Neuron (in vitro differentiated cells): ENCODE data around the gene LPP.

ENCODE experiments used
- H2AFZ ChIP-seq: one replicate; pipeline ENCODE4 v1.6.1; 2013; ENCODE audit warnings: low read depth, mild to moderate bottlenecking, inconsistent platforms, low read length, moderate library complexity
- H3K27me3 ChIP-seq: one replicate; pipeline ENCODE4 v1.6.1; 2013; ENCODE audit warnings: low read length; ENCODE audit not compliant: insufficient read depth
- H3K36me3 ChIP-seq: one replicate; pipeline ENCODE4 v1.6.1; 2013; ENCODE audit warnings: low read length; ENCODE audit not compliant: insufficient read depth
- H3K4me1 ChIP-seq: one replicate; pipeline ENCODE4 v1.6.1; 2013; ENCODE audit warnings: low read length; ENCODE audit not compliant: insufficient read depth
- H3K4me3 ChIP-seq: 2 replicates; pipeline ENCODE4 v1.5.1; 2013; ENCODE audit warnings: mild to moderate bottlenecking, low read length, moderate library complexity
- H3K9me3 ChIP-seq: one replicate; pipeline ENCODE4 v1.6.1; 2013; ENCODE audit warnings: low read length

LPP gene

GRCh38 chr3:188834349-188834748 lies 680.4 kb downstream of the LPP start:
- Histone ChIP-seq H3K4me1 (peaks cover 23% of the 10 kb centered on the region), H3K27me3 (no peaks in the 10 kb centered on the region), H3K9me3 (no peaks in the 10 kb centered on the region), H3K36me3 (no peaks in the 10 kb centered on the region), H2AFZ (no peak overlapping the region), H3K4me3 (no peak overlapping the region)

- Histone ChIP-seq H3K9me3 (no peaks in the 10 kb centered on the region), H3K36me3 (no peaks in the 10 kb centered on the region), H3K4me3 (no peak overlapping the region), H3K27me3 (no peaks in the 10 kb centered on the region), H3K4me1 (peaks cover 14% of the 10 kb centered on the region), H2AFZ (no peak overlapping the region)
These were observed 685.3 kb downstream of the LPP start for GRCh38 chr3:188839187-188839695.

GRCh38 chr3:188840290-188840689 lies 686.3 kb downstream of the LPP start:
- Histone ChIP-seq H3K4me1 (peaks cover 14% of the 10 kb centered on the region), H3K9me3 (no peaks in the 10 kb centered on the region), H3K4me3 (no peak overlapping the region), H2AFZ (no peak overlapping the region), H3K36me3 (no peaks in the 10 kb centered on the region), H3K27me3 (no peaks in the 10 kb centered on the region)

- Histone ChIP-seq H2AFZ (no peak overlapping the region), H3K4me3 (no peak overlapping the region), H3K4me1 (peaks cover under 1% of the 10 kb centered on the region), H3K27me3 (no peaks in the 10 kb centered on the region), H3K9me3 (no peaks in the 10 kb centered on the region), H3K36me3 (no peaks in the 10 kb centered on the region)
These were observed 687.9 kb downstream of the LPP start for GRCh38 chr3:188841906-188842305.

- Histone ChIP-seq H3K27me3 (no peaks in the 10 kb centered on the region), H3K4me3 (no peak overlapping the region), H3K36me3 (no peaks in the 10 kb centered on the region), H3K9me3 (no peaks in the 10 kb centered on the region), H3K4me1 (no peaks in the 10 kb centered on the region), H2AFZ (no peak overlapping the region)
These were observed 688.7 kb downstream of the LPP start for GRCh38 chr3:188842639-188843038.

GRCh38 chr3:188844096-188844495 lies 690.1 kb downstream of the LPP start:
- H3K36me3 ChIP-seq = no peaks in the 10 kb centered on the region
- no peak overlapping the region for H3K4me3 ChIP-seq
- H3K4me1 ChIP-seq = no peaks in the 10 kb centered on the region
- H3K27me3 ChIP-seq = no peaks in the 10 kb centered on the region
- H3K9me3 ChIP-seq = no peaks in the 10 kb centered on the region
- H2AFZ ChIP-seq = no peak overlapping the region

GRCh38 chr3:188845514-188845913 lies 691.6 kb downstream of the LPP start:
- Histone ChIP-seq H2AFZ (no peak overlapping the region), H3K4me3 (no peak overlapping the region), H3K4me1 (no peaks in the 10 kb centered on the region), H3K9me3 (no peaks in the 10 kb centered on the region), H3K27me3 (no peaks in the 10 kb centered on the region), H3K36me3 (no peaks in the 10 kb centered on the region)

GRCh38 chr3:188848947-188849346 lies 695.0 kb downstream of the LPP start:
- no peak overlapping the region for H2AFZ ChIP-seq
- H3K4me3 ChIP-seq = no peak overlapping the region
- H3K4me1 ChIP-seq = peaks cover 3% of the 10 kb centered on the region
- no peaks in the 10 kb centered on the region for H3K27me3 ChIP-seq
- H3K36me3 ChIP-seq = no peaks in the 10 kb centered on the region
- peaks cover 2% of the 10 kb centered on the region for H3K9me3 ChIP-seq

- no peak overlapping the region for H2AFZ ChIP-seq
- H3K4me3 ChIP-seq = no peak overlapping the region
- no peaks in the 10 kb centered on the region for H3K36me3 ChIP-seq
- H3K27me3 ChIP-seq = no peaks in the 10 kb centered on the region
- H3K9me3 ChIP-seq = peaks cover 2% of the 10 kb centered on the region
- peaks cover 6% of the 10 kb centered on the region for H3K4me1 ChIP-seq
These were observed 700.2 kb downstream of the LPP start for GRCh38 chr3:188853856-188854771.

- H3K27me3 ChIP-seq = no peaks in the 10 kb centered on the region
- peaks cover 2% of the 10 kb centered on the region for H3K9me3 ChIP-seq
- peaks cover 6% of the 10 kb centered on the region for H3K4me1 ChIP-seq
- H3K4me3 ChIP-seq = no peak overlapping the region
- no peaks in the 10 kb centered on the region for H3K36me3 ChIP-seq
- no peak overlapping the region for H2AFZ ChIP-seq
These were observed 700.8 kb downstream of the LPP start for GRCh38 chr3:188854772-188855149.

- H3K4me3 ChIP-seq = no peak overlapping the region
- H3K36me3 ChIP-seq = no peaks in the 10 kb centered on the region
- no peaks in the 10 kb centered on the region for H3K27me3 ChIP-seq
- no peak overlapping the region for H2AFZ ChIP-seq
- peaks cover 2% of the 10 kb centered on the region for H3K9me3 ChIP-seq
- peaks cover 6% of the 10 kb centered on the region for H3K4me1 ChIP-seq
These were observed 701.7 kb downstream of the LPP start for GRCh38 chr3:188855675-188856074.

GRCh38 chr3:188860147-188860546 lies 706.2 kb downstream of the LPP start:
- no peaks in the 10 kb centered on the region for H3K36me3 ChIP-seq
- peaks cover 3% of the 10 kb centered on the region for H3K4me1 ChIP-seq
- no peaks in the 10 kb centered on the region for H3K27me3 ChIP-seq
- H3K9me3 ChIP-seq = no peaks in the 10 kb centered on the region
- H2AFZ ChIP-seq = no peak overlapping the region
- H3K4me3 ChIP-seq = no peak overlapping the region

GRCh38 chr3:188861842-188862744 lies 708.1 kb downstream of the LPP start:
- H3K4me1 ChIP-seq = no peaks in the 10 kb centered on the region
- no peak overlapping the region for H3K4me3 ChIP-seq
- H3K9me3 ChIP-seq = no peaks in the 10 kb centered on the region

More at GRCh38 chr3:188861842-188862744, 708.1 kb downstream of the LPP start:
- H3K36me3 ChIP-seq = peaks cover 2% of the 10 kb centered on the region
- no peak overlapping the region for H2AFZ ChIP-seq
- H3K27me3 ChIP-seq = no peaks in the 10 kb centered on the region
